NCI-H1092 treated with DMSO at 0.1 percent for 48 hours (cell line): ENCODE data around the gene AMOTL2.

Source experiments
- DNase-seq: peaks from one replicate; lab custom pipeline; 2025; lab: John Stamatoyannopoulos, UW

The AMOTL2 gene

GRCh38 chr3:134314588-134315285 lies 59.5 kb downstream of the AMOTL2 start:
- no peak for DNase-seq

GRCh38 chr3:134313847-134314587 lies 60.2 kb downstream of the AMOTL2 start:
- DNase-seq, result no peak

- no peak for DNase-seq
Observed at GRCh38 chr3:134312873-134313846, 61.1 kb downstream of the AMOTL2 start.

GRCh38 chr3:134312072-134312872 lies 62.0 kb downstream of the AMOTL2 start:
- DNase-seq, result no peak

- no peak for DNase-seq
Observed at GRCh38 chr3:134311693-134312071, 62.6 kb downstream of the AMOTL2 start.

- DNase-seq, result no peak
Observed at GRCh38 chr3:134311265-134311664, 63.0 kb downstream of the AMOTL2 start.

- no peak for DNase-seq
Observed at GRCh38 chr3:134309987-134310700, 64.1 kb downstream of the AMOTL2 start.

GRCh38 chr3:134308350-134308891 lies 65.8 kb downstream of the AMOTL2 start:
- peak; percentile 66 for DNase-seq

GRCh38 chr3:134307425-134307824 lies 66.8 kb downstream of the AMOTL2 start:
- no peak for DNase-seq

GRCh38 chr3:134306320-134306719 lies 67.9 kb downstream of the AMOTL2 start:
- DNase-seq, result no peak
